ENCODE results near the gene NELL2.

NELL2 gene

DNA sequence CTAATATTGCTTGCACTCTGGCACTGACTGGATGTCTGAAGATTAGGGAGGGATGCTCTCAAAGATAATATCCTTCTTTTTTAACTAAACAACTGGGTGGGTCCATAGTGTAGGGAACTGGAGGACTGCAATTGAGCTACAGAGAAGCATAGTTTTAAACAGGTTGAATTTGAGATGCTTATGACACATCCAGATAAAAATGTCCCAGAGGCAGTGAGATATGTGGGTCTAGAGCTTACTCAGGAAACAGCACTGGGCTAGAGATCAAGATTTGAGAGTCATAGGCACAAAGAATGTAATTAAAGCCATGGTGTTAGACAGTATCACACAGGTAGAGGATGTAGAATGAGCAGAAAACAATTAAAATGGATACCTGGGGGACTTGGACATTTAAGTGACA lies 198.4 kb downstream of the NELL2 start:
- no peak for DNase-seq

DNA sequence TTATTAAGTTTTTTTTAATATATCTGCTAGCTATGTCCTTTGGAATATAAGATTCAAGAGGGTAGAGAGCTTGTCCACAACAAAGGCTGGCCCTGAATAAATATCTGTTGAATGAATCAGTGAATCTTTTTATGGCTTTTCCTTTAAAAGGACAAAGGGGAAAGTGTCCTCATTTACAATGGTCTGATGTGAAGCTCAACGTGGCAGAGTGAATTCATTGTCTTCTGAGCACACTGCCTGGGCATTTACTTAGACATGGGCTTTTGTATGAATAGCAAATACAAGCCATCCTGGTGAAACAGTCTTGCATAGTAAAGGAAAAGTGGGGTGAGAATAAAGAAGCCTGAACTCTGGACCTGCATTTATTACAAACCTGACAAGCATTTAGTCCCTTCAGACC lies 201.2 kb downstream of the NELL2 start:
- peak; percentile 35 for DNase-seq

DNA sequence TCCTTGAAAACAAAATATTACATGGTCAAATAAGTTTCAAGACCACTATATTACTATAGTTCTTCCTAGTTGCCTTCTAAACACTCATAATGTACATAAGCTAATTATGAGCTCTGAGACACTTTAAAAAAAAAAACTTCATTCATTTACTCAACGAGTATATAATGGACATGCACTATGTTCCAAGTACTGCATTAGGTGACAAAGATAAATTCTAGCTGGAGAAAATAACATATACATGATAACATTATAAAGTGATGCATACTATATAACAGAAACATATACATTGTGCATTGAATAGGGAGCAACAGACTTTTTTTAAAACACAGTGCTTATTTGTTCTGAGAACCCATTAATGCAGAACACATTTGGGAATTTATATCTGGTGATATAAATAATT lies 202.3 kb downstream of the NELL2 start:
- DNase-seq = no peak

DNA sequence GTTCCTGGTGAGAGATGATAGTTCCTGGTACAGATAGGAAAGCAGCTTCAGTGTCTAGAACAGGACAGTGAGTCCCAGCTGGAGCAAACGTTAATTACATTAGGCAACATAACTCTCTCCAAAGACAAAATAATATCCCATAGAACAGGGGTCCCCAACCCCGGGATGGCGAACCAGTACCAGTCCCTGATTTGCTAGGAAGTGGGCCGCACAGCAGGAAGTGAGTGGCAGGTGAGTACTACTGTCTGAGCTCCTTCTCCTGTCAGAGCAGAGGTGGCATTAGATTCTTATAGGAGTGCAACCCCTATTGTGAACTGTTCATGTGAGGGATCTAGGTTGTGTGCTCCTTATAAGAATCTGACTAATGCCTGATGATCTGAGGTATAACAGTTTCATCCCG lies 204.1 kb downstream of the NELL2 start:
- no peak for DNase-seq

DNA sequence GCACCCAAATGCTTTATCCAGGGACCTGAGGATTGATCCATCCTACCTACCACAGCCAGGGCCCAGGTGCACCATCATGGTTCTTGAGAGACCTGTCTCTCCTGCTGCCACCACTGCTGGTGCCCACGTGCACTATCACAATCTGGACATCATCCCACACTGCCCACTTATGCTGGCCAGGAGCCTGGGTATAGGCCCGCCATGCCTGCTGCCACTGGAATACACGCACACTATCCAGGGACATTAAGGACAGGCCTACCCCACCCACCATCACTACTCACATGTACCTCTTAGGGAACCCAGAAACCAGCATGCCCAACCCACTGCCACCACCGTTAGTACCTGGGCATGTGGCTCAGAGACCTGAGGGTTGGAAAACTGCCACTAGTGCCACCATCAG lies 207.7 kb downstream of the NELL2 start:
- DNase-seq = no peak

DNA sequence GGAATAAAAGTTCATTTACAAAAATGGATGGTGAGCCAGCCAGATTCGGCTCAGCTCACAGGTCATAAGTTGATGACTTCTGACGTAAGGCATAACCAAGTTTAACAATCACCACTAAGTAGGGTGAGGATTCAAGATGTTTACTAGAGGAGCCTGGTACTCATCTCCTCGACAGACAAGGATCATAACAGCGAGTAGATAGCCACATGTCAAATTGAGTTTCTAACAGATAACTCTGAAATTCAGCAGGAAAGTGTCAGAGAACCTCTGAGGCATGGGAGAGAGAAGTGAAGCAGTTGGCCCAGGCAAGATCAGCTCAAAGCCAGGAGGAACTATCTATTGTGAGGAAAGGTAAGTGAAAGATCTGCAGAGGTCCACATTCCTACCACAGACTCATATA lies 208.7 kb downstream of the NELL2 start:
- DNase-seq = no peak

DNA sequence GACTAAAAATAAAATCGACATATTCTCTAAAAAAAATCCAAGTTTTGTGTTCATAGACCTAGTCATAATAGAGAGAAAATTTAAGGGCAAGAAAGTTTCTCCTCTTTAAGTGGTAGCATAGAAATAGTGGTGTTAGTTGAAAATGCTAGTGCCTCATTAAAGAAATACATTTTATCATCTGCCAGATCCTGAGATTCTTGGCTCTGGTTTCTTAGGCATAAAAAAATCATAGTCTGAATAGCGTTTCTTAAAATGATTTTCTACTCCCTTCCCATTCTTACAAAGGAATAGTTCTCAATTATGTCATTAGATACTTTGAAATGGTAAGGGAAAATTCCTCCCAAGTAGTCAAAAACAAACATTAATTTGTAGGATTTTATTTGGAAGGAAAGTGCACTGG lies 212.8 kb downstream of the NELL2 start:
- no peak for DNase-seq

DNA sequence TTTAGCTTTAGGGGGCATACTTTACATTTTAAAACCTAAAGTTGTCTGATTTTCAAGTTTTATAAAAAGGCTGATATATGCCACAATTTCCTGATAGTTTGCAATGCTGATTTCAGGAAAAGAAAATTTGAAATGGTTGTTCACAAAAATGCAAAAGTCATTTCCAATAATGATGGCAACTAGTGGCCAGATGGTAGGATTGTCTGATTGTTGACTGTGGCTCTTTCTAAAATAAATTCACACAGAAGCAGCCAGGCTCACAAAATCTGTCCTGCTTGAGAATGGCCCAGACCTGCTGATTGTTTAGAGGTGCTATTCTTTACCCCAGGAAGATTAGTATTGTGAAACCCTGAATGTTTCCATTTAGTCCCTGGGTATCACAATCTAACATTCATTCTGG lies 220.3 kb downstream of the NELL2 start:
- DNase-seq = no peak

DNA sequence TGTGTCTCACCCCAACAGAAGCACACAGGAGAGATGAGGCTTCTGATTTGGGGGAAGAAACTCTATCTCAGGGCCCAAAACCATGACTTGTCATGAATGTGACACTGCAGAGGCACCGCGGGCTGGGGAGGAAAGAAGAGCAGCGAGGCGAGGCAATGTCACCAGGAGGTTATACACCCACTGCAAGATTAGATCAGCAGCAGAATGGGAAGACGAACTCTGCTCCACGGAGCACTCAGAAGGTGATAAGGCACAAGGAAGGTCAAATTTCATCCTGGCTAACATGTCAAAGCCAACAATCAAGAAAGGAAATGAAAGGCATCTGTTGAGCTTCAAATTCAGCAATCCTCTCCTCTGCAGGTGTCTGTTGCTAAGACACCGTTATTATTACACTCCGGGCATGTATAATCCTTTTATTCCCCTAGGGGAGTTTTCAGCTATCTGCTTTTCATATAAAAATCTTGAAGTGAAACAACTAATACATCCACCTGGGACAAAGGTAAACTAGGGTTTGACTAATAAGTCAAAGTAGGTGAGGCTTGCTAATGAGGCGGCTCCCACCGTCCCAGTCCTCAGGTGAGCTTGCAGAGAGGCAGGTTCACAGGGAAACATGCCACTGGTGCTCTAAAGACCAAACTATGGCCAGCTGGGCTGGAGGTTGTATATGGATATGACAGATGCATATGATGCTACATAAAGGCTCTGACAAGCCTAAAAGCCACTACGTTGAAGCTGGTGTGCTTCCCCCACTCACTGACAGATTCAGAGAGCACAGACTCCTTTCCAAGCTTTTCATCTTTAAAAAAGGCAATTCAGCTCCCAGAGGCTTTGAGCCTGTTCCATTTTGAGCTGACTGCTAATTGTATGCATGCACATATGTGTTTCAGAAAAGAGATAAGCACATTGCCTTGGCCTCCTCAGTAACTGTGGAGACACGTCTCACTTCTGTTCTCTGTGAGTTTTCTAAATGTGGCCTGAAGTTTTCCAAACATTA lies 221.2 kb downstream of the NELL2 start:
- no peak for DNase-seq

DNA sequence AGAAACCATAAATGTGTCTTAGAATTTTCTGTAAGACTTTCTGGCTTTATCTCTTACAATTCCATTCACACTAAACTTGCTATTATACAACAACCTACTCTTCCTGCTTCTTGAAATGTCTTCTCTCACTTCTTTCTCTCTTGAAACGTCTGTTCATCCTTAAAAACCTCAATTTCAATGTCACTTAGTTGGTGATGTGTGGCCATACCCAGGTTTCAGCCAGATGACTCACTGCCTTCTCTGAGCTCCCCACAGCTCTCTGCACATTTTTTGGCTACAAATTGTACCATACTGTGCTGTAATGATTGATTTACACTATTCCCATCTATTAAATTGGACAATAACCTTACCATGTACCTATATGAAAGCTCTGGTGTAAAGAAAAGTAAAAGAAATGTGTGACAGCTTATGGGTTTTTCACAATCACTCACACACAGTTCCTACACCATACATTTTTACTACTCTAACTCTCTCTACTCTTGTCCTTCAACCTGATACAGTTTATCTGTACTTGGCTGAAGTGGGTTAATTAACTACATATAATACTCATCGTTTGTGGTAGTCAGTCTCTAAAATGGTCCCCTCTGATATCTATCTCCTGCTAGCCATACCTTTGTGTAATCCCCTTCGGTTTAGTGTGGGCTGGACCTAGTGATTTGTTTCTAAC lies 222.1 kb downstream of the NELL2 start:
- DNase-seq = no peak

DNA sequence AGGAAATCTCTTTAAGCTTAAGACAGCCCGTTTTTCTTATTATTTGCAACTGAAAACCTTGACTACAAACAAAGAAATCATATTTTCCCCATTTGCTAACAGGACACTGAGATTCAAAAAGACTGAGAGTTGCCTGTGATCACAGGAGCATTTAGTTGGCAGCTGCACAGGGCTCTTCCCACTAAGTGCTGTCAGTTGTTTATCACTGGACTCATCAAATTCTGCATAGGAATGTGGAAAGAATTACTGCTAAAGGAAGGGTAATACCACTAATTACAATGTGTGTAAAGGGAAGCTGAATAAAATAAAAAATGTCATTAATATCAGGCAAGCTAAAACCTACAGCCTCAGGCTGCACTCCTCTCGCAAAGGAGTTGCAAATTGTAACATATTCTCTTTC lies 226.4 kb downstream of the NELL2 start:
- DNase-seq = no peak

DNA sequence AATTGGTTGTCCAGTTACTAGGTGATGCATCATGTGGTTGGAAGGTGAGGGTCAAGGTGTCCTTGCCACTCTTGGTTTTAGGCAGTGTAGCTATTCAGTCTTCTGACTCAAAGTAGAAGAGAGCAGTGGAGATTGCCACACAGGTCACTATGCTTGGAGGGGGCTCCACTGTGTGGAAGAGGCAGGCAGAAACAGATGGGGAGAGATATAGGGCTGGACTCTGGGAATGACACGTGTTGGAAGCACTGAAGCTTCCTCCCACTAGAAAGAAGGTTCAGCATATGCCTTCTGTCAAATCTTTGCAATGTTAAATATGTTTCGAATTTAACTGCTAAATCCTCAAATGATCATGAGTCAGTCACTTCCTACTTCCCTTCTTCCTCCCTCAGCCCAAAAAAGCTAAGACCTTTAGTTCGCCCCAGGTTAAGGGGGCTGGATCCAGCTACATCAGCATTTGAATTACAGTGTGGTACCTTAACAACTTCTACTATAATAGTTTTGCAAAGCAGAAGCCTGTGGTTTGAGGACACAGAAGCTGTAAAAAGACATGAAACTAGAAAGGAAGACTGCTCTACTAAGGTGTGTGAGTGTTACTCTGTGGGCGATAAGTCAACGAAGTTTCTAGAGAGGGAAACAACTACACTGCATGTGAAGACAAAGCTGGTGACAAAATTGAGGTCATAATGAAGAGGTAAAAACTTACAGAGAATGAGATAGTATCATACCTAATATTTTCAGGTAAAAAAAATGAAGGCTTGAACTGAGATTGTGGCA lies 228.0 kb downstream of the NELL2 start:
- no peak for DNase-seq

DNA sequence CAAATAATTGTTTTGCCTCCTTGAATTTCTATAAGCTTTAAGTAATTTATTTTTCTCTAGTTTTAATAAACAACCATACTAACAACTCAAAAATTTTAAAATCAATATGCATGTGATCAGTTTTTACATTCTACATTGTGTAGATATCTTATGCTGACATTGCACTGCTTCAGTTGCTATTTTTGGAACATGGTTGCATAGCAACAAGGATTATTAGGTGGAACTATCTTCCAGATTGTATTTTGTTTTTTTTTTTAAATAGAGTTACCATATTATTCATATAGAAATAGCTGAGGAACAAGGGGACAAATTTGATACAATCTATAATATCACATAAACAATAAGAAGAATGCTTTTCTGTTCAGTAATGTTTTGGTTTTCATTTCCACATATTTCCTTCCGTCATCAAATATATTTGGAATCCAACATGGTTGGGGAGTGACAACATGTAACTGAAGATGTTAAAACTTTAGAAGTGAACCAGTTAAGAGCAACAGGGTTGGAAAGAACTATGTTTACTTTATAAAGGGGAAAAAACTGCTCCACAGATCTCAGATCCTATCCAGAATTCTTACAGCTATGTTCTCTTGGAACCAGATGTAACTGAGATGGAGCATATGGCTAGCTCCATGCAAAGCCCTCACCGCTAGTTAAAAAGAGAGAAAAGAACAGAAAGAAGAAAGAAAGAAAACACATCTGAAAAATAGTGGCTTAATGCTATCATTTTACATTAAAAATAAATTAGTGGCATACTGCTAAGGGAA lies 235.5 kb downstream of the NELL2 start:
- DNase-seq = no peak

DNA sequence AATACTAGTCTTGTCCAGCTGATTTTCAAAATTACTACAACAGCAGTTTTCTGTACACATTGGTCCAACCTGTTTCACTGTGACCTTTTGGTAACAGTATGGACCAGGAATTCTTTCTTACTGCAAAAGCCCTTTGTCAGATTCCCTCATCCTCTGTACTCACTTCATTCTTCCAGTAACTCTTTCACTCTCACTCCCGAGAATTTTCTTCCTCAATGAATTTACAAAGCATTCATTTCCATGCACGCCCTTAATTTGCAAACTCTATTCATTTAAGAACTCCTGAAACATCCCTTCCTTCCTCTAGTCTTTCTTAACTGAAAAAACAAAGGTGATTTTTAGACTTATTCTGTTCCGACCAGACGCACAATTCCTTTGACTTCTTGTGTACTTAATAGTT lies 238.2 kb downstream of the NELL2 start:
- no peak for DNase-seq

DNA sequence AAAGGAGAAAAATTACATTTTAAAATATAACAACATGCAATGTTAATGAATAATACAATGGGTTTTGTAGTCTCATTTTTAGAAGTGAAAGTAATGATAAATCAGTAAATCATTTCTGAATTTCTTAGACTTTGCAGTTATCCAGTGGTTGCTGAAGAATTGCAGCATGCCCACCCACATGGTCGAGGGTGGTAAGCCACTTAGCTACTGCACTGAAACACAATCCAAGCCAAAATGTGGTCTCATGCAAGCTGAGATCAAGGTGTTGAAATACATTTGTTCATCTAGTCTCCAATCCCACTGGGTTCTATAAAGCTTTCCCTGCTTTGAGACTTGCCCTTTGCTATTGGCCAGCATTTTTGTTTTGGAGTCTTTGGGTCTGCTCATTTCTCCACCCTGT lies 247.9 kb downstream of the NELL2 start:
- DNase-seq = no peak

DNA sequence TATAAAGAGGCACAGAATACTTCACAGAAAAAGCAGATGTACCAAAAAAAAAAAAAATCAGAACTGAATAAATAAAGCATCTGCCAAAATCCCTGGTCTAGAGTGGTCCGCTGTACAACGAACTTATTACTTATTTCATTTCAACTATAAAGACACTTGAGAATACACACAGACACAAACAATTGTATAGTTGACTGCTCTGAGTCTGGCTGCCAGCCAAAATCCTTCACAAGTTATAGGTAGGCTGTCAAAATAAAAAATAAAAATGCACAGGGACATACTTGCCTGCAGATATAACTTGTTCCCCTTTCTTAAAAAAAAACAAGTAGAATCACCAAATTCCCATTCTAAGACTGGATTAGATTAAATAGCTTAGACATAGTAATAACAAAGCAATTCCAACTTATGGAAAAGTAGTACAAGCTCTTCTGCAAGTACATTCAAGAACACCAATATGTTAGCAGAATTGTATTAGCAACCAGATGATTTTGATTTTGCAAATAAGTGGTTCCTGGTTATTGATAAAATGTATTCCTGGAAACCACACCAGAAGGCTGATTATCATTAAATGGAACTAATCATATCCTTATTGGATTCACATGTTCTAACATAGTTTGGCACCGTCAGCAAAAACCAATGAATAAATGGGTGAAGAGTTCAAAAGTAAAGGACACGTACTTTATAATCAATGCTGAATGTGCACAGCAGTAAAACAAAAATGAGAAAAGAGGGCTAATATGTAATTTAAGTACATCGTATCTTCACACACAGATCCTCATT lies 248.5 kb downstream of the NELL2 start:
- peak; percentile 22 for DNase-seq

DNA sequence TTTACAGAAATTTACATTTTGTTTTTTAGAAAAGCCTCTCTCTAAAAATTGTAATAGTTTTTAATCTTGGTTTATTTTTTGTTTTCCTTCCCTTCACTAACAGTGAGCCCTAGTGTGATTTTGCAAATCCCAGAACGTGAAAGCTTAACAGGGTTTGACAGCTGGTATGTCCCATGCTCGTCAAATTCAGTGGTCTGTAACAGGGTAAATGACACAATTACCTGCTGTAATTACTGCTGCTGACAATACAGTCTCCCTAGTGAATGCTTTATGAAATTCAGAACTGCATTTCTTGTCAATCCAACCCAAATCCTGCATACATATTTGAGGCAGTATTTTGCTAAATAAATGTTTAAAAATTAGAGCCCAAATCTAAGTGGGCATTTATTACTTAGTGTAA lies 249.2 kb downstream of the NELL2 start:
- no peak for DNase-seq

DNA sequence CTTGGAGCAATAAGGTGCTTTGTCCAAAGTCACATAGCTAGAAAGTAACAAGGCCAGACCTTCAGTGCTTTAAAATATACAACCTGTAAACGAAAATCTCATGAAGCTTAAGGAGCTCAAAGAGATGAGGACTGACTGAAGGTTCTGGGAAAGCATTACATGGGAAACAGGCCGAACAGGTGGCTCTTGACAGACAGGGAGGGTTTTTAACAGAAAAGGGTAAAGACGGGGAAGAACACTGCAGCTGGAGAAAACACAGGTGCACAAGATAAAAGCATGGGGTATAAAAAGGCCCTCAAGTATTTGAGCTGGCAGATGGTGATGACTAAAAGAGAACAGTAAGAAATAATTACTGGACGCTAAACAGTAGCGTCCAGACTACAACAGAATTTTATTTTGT lies 257.2 kb downstream of the NELL2 start:
- DNase-seq = peak; percentile 78

DNA sequence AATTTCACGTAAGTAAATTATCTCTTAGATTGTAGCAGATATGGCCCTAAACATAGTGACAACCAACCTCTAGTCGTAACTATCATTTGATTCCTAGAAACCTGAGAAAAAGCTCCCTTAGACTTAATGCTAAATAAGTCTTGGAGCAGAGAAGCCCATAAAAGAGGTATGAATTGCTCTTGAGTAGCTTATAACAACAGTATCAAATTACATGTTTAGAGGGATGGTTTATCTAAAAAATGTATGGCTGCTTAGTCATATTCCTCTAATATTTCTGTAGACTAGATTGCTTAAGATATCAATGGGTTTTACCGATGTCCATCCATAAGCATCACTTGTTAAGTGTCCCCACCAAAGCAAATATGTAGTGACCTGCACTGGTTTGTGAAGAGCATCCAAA lies 259.7 kb downstream of the NELL2 start:
- DNase-seq = peak; percentile 77

DNA sequence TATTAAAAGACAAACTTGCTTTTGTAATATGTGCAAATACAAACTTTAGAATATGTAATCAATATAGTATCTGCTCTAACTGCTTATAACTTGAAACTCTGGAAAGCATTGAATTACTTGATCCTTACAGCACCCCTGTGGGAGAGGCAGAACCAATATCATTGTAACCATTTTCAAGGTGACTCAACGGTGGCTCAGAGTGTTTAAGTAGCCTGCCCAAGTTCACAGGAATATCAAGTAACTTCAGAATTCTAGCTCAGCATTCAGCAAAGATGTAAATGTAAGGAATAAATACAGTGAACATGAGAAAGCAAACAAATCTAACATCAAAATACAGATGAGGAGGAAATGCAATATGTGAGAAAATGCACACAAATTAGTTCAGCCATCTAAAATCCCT lies 264.6 kb downstream of the NELL2 start:
- no peak for DNase-seq

DNA sequence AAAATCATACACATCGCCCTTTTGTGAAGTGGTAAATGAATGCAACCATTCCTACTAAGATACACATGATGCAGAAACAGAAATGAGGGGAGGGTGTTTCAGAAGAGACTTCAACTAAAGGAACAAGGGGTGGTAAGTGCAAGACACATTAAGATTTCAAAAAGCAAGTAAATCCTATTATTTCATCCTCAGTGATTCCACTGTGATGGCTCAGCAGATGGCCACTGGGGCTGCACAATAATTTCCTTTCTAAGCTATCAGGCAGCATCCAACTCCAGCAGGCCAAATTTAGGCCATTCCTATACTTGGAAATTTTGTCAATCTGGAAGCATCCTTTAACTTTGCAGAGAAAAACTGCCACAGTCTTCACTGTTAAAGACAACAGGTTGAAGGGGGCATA lies 272.4 kb downstream of the NELL2 start:
- DNase-seq = no peak

DNA sequence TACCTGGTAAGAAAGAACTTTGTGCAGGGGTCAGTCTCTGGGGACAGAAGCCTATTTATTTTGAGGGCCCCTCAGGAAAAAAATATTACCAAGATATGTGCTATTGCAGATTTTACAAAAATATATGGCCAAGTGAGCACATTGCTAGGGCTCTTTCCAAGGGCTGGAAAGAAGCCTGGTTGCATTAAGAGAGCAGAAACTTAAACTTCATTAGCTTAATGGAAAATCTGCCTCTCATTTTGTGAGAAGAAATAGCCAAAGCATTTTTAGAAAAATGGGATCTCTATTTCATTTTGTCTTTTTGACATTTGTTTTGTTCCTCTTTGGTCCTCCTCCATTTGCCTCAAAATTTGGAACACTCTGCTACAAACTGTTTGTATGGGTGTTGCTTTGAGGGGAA lies 283.5 kb downstream of the NELL2 start:
- DNase-seq = no peak
